Activated B cell treated with CpG ODN at 0.5 μM for 24 hours (primary cell): ENCODE results near the gene STX16. TPM values are rescaled to one million over a fixed set of nuclear protein-coding genes. Genes with fewer than 3 reads are reported as not detected.

Source experiments
- ATAC-seq: fragments of 200-7000 bp; cut with Tn5 transposase; one replicate; pipeline ENCODE4 v1.10.0; 2021; ENCODE audit warnings: low read depth, mild to moderate bottlenecking, moderate library complexity
- CTCF ChIA-PET: fragments of 350-600 bp; sonication (Branson Sonifier 250); formaldehyde crosslinking; loops from one replicate; lab custom pipeline; 2021; ENCODE audit warnings: antibody characterized with exemption; lab: Charles Lee
- POLR2A ChIA-PET: fragments of 350-600 bp; sonication (Branson Sonifier 250); formaldehyde crosslinking; loops from one replicate; lab custom pipeline; 2021; ENCODE audit warnings: antibody characterized with exemption; lab: Charles Lee
- DNase-seq: peaks from one replicate; pipeline ENCODE4 v3.0.0; 2022
- H3K27ac Mint-ChIP-seq: one replicate; pipeline ENCODE4 v1.8.0; 2020; ENCODE audit warnings: mixed read lengths
- H3K27me3 Mint-ChIP-seq: one replicate; pipeline ENCODE4 v1.8.0; 2021; ENCODE audit warnings: mixed read lengths
- H3K36me3 Mint-ChIP-seq: one replicate; pipeline ENCODE4 v1.8.0; 2021; ENCODE audit warnings: low read depth, mixed read lengths
- H3K4me1 Mint-ChIP-seq: one replicate; pipeline ENCODE4 v1.8.0; 2021; ENCODE audit warnings: mixed read lengths
- H3K4me3 Mint-ChIP-seq: one replicate; pipeline ENCODE4 v1.8.0; 2020; ENCODE audit warnings: mild to moderate bottlenecking, mixed read lengths
- H3K9me3 Mint-ChIP-seq: one replicate; pipeline ENCODE4 v1.8.0; 2020; ENCODE audit warnings: mixed read lengths
- CTCF ChIP-seq: fragments of 200-600 bp; IDR thresholded peaks from one replicate; pipeline ENCODE4 v1.8.0; 2022; ENCODE audit warnings: antibody characterized with exemption, mild to moderate bottlenecking
- intact Hi-C: fragments of 100-400 bp; cut with micrococcal nuclease; formaldehyde crosslinking; loops from one replicate; pipeline ENCODE4 v1.15.1; 2024
- total RNA-seq: library from RNA; stranded (reverse); gene quantifications from 2 replicates; pipeline ENCODE4 v1.2.3, GENCODE V29; 2022

STX16 gene
- total RNA-seq, 1 donor from 2014 or later: 77.4 TPM

- H3K36me3 Mint-ChIP-seq: peaks cover 13% of the 10 kb centered on the region
- TF ChIP-seq CTCF: no peak
- ChIA-PET CTCF (interaction anchor here (0.6 to 1.1 kb wide), 3 partner anchors 300 to 438 kb away, joined by 3 read pairs; no protein-coding TSS in a partner anchor), POLR2A (interaction anchor here (3.1 kb wide), 1 partner anchor 342 kb away, joined by 27 read pairs; no protein-coding TSS in a partner anchor)
- H3K27ac Mint-ChIP-seq: peak overlapping the region; percentile 69
- no peaks in the 10 kb centered on the region for H3K27me3 Mint-ChIP-seq
- H3K4me3 Mint-ChIP-seq: peak overlapping the region; percentile 75
- H3K9me3 Mint-ChIP-seq: no peaks in the 10 kb centered on the region
- ATAC-seq (no peak), DNase-seq (peak; percentile 37)
- intact Hi-C loops: loop anchor here (1.0 to 10.0 kb wide), 6 partner anchors 15 to 1293 kb away; partner anchors contain the start of genes ATP5F1E, CTSZ, FAM217B and GNAS
- H3K4me1 Mint-ChIP-seq: peaks cover 18% of the 10 kb centered on the region
Measured at GRCh38 chr20:58649288-58650180, 1.5 kb upstream of the STX16 start.

- intact Hi-C loops: loop anchor here (1.0 to 10.0 kb wide), 6 partner anchors 16 to 1292 kb away; partner anchors contain the start of genes ATP5F1E, CTSZ, FAM217B and GNAS
- Mint-ChIP-seq H3K27me3 (no peaks in the 10 kb centered on the region), H3K36me3 (peaks cover 13% of the 10 kb centered on the region), H3K9me3 (no peaks in the 10 kb centered on the region), H3K4me1 (peaks cover 18% of the 10 kb centered on the region), H3K27ac (peak overlapping the region; percentile 93), H3K4me3 (peak overlapping the region; percentile 97)
- peak; percentile 54 for DNase-seq
- no peak for TF ChIP-seq CTCF
- ChIA-PET CTCF (interaction anchor here (0.6 to 1.4 kb wide), 7 partner anchors 10 to 439 kb away, joined by 3 to 7 read pairs (median 3); no protein-coding TSS in a partner anchor), POLR2A (interaction anchor here (0.7 to 3.1 kb wide), 14 partner anchors 8 to 1259 kb away, joined by 4 to 45 read pairs (median 9); partner anchors contain the start of genes NPEPL1, PRELID3B, RAB22A and RBM38)
- peak; percentile 7 for ATAC-seq
Measured at GRCh38 chr20:58650181-58650775, 805 bp upstream of the STX16 start.

GRCh38 chr20:58651559-58651945 lies 469 bp downstream of the STX16 start:
- H3K4me1 Mint-ChIP-seq: peaks cover 25% of the 10 kb centered on the region
- H3K4me3 Mint-ChIP-seq: peak overlapping the region; percentile 97
- ChIA-PET CTCF (interaction anchor here (0.8 to 1.4 kb wide), 6 partner anchors 8 to 345 kb away, joined by 3 to 7 read pairs (median 4); no protein-coding TSS in a partner anchor), POLR2A (interaction anchor here (0.5 to 3.1 kb wide), 22 partner anchors 9 to 1260 kb away, joined by 3 to 45 read pairs (median 7); partner anchors contain the start of genes ATP5F1E, NPEPL1, PRELID3B and RAB22A)
- DNase-seq (no peak), ATAC-seq (no peak)
- intact Hi-C loops: loop anchor here (5.0 to 10.0 kb wide), 5 partner anchors 201 to 1291 kb away; partner anchors contain the start of genes ATP5F1E, CTSZ, FAM217B and GNAS
- peaks cover 18% of the 10 kb centered on the region for H3K36me3 Mint-ChIP-seq
- no peaks in the 10 kb centered on the region for H3K9me3 Mint-ChIP-seq
- TF ChIP-seq CTCF: no peak
- no peaks in the 10 kb centered on the region for H3K27me3 Mint-ChIP-seq
- peak overlapping the region; percentile 93 for H3K27ac Mint-ChIP-seq

GRCh38 chr20:58651946-58652605 lies 993 bp downstream of the STX16 start:
- peak; percentile 42 for DNase-seq
- Mint-ChIP-seq H3K4me1 (peaks cover 28% of the 10 kb centered on the region), H3K36me3 (peaks cover 22% of the 10 kb centered on the region), H3K27ac (peak overlapping the region; percentile 93), H3K27me3 (no peaks in the 10 kb centered on the region), H3K4me3 (peak overlapping the region; percentile 97), H3K9me3 (no peaks in the 10 kb centered on the region)
- ChIA-PET POLR2A (interaction anchor here (0.5 to 3.1 kb wide), 23 partner anchors 9 to 1296 kb away, joined by 3 to 45 read pairs (median 6); partner anchors contain the start of genes ATP5F1E, NPEPL1, RAB22A and RBM38), CTCF (interaction anchor here (0.8 to 1.4 kb wide), 4 partner anchors 8 to 415 kb away, joined by 3 to 7 read pairs (median 4); no protein-coding TSS in a partner anchor)
- TF ChIP-seq CTCF: no peak
- intact Hi-C loops: loop anchor here (1.0 to 10.0 kb wide), 15 partner anchors 40 to 1290 kb away; partner anchors contain the start of genes ATP5F1E, CTSZ, FAM217B and GNAS
- ATAC-seq: peak; percentile 55
